ENCODE measurements around the gene IZUMO4.

The IZUMO4 gene

GRCh38 chr19:2064788-2065524 lies 31.8 kb upstream of the IZUMO4 start:
- no peak for TF ChIP-seq CTCF (conservative IDR thresholded peaks at IDR 0.05; ENCODE audit: low read depth, low read length)
- H3K4me3 ChIP-seq (ENCODE audit: low read depth, low read length): no peak overlapping the region
- no peak for DNase-seq (ENCODE audit: low read depth)

GRCh38 chr19:2070436-2070827 lies 26.3 kb upstream of the IZUMO4 start:
- no peak for DNase-seq (ENCODE audit: low read depth)
- TF ChIP-seq CTCF (conservative IDR thresholded peaks at IDR 0.05; ENCODE audit: low read depth, low read length): no peak
- no peak overlapping the region for H3K4me3 ChIP-seq (ENCODE audit: low read depth, low read length)

GRCh38 chr19:2070986-2071673 lies 25.6 kb upstream of the IZUMO4 start:
- no peak for DNase-seq (ENCODE audit: low read depth)
- TF ChIP-seq CTCF (conservative IDR thresholded peaks at IDR 0.05; ENCODE audit: low read depth, low read length): no peak
- H3K4me3 ChIP-seq (ENCODE audit: low read depth, low read length): no peak overlapping the region

- no peak for DNase-seq (ENCODE audit: low read depth)
- H3K4me3 ChIP-seq (ENCODE audit: low read depth, low read length): no peak overlapping the region
- TF ChIP-seq CTCF (conservative IDR thresholded peaks at IDR 0.05; ENCODE audit: low read depth, low read length): no peak
Observed at GRCh38 chr19:2072757-2073551, 23.8 kb upstream of the IZUMO4 start.

GRCh38 chr19:2076526-2076944 lies 20.2 kb upstream of the IZUMO4 start:
- no peak for TF ChIP-seq CTCF (conservative IDR thresholded peaks at IDR 0.05; ENCODE audit: low read depth, low read length)
- H3K4me3 ChIP-seq (ENCODE audit: low read depth, low read length): no peak overlapping the region
- no peak for DNase-seq (ENCODE audit: low read depth)

GRCh38 chr19:2077398-2077797 lies 19.3 kb upstream of the IZUMO4 start:
- no peak for DNase-seq (ENCODE audit: low read depth)
- TF ChIP-seq CTCF (conservative IDR thresholded peaks at IDR 0.05; ENCODE audit: low read depth, low read length): no peak
- no peak overlapping the region for H3K4me3 ChIP-seq (ENCODE audit: low read depth, low read length)
